Activated CD8-positive, alpha-beta memory T cell treated with anti-CD3 and anti-CD28 coated beads for 1 hour (primary cell): ENCODE data around the gene S100A5.
A peak's percentile ranks its signal among the peaks of the same experiment; 100 is the strongest.
"Not testable (repeated sequence)": the region's sequence is repeated elsewhere in the genome, so short reads cannot be mapped to it uniquely, and the experiment has no call there.

Experiments
- DNase-seq, 2 donors: peaks; one replicate each; pipeline ENCODE4 v3.0.0-alpha.2; 2020; ENCODE audit warnings: low read depth in 1 of 2; ENCODE audit errors: extremely low read depth in 1 of 2

S100A5 gene

GRCh38 chr1:153540394-153541361 is at the start of gene S100A5:
TSS of gene S100A5 (minus strand) at chr1:153540934. CDS start at chr1:153540191, 743 bp downstream.
- DNase-seq: no peak

- DNase-seq: no peak
Measured at GRCh38 chr1:153588482-153588881, 47.7 kb upstream of the S100A5 start.

- not testable (repeated sequence) for DNase-seq
Measured at GRCh38 chr1:153588033-153588432, 47.3 kb upstream of the S100A5 start.

- no peak for DNase-seq
Measured at GRCh38 chr1:153587314-153587713, 46.6 kb upstream of the S100A5 start.

- no peak for DNase-seq
Measured at GRCh38 chr1:153586347-153586746, 45.6 kb upstream of the S100A5 start.

GRCh38 chr1:153585006-153585405 is 44.3 kb upstream of the S100A5 start:
- no peak for DNase-seq

- no peak for DNase-seq
Measured at GRCh38 chr1:153583976-153584375, 43.2 kb upstream of the S100A5 start.

- DNase-seq: not testable (repeated sequence)
Measured at GRCh38 chr1:153583514-153583913, 42.8 kb upstream of the S100A5 start.

GRCh38 chr1:153582836-153583235 is 42.1 kb upstream of the S100A5 start:
- not testable (repeated sequence) for DNase-seq

GRCh38 chr1:153578936-153579335 is 38.2 kb upstream of the S100A5 start:
- DNase-seq: no peak

- DNase-seq: no peak
Measured at GRCh38 chr1:153578490-153578889, 37.8 kb upstream of the S100A5 start.

GRCh38 chr1:153577624-153578051 is 36.9 kb upstream of the S100A5 start:
- DNase-seq: no peak

- DNase-seq: no peak
Measured at GRCh38 chr1:153577138-153577537, 36.4 kb upstream of the S100A5 start.

- not testable (repeated sequence) for DNase-seq
Measured at GRCh38 chr1:153575497-153575896, 34.8 kb upstream of the S100A5 start.

- DNase-seq: not testable (repeated sequence)
Measured at GRCh38 chr1:153575081-153575491, 34.4 kb upstream of the S100A5 start.

GRCh38 chr1:153573351-153573750 is 32.6 kb upstream of the S100A5 start:
- DNase-seq: no peak

GRCh38 chr1:153572569-153573015 is 31.9 kb upstream of the S100A5 start:
- no peak for DNase-seq

GRCh38 chr1:153571706-153572105 is 31.0 kb upstream of the S100A5 start:
- DNase-seq: no peak

- DNase-seq: no peak
Measured at GRCh38 chr1:153570874-153571273, 30.1 kb upstream of the S100A5 start.

- no peak for DNase-seq
Measured at GRCh38 chr1:153569465-153569864, 28.7 kb upstream of the S100A5 start.

- DNase-seq: peak; percentile 58 to 63
Measured at GRCh38 chr1:153568367-153569099, 27.8 kb upstream of the S100A5 start.
